AG04450 (cell line): Measurements from ENCODE around the gene IVD. TPM values are rescaled to one million over a fixed set of nuclear protein-coding genes. Genes with fewer than 3 reads are reported as not detected.

ENCODE experiments used
- CTCF ChIA-PET: fragments of 300-600, 350-600 bp; formaldehyde crosslinking; extraction: SDS; loops from one replicate; lab custom pipeline; 2022; ENCODE audit warnings: antibody characterized with exemption, inconsistent platforms; lab: Charles Lee
- POLR2A ChIA-PET: fragments of 350-600 bp; formaldehyde crosslinking; extraction: SDS; loops from one replicate; lab custom pipeline; 2021; ENCODE audit warnings: antibody characterized with exemption, inconsistent platforms; lab: Yijun Ruan, JAX
- DNase-seq: peaks from one replicate; pipeline ENCODE4 v3.0.0-alpha.2; 2011; ENCODE audit warnings: low read depth, low spot score
- H3K27ac ChIP-seq: one replicate; pipeline ENCODE4 v1.5.1; 2012; ENCODE audit warnings: low read depth, low read length, control low read depth
- H3K27me3 ChIP-seq: one replicate; pipeline ENCODE4 v1.6.0; 2012; ENCODE audit warnings: low read length; ENCODE audit not compliant: control insufficient read depth, insufficient read depth
- H3K4me3 ChIP-seq: 2 replicates; pipeline ENCODE4 v1.5.1; 2011; ENCODE audit warnings: mild to moderate bottlenecking, low read depth, low read length, control low read depth
- H3K9me3 ChIP-seq: 2 replicates; pipeline ENCODE4 v1.5.1; 2012; ENCODE audit warnings: low read length; ENCODE audit not compliant: control insufficient read depth, insufficient read depth
- CTCF ChIP-seq: IDR thresholded peaks from 2 replicates; pipeline ENCODE4 v1.5.1; 2011; ENCODE audit warnings: low read depth, low read length, control low read depth, inconsistent platforms
- polyA plus RNA-seq: library from polyadenylated mRNA; depleted of rRNA; stranded (reverse); fragments of >200 nt; gene quantifications from 2 replicates; pipeline ENCODE4 v1.2.3, GENCODE V29; 2011

Gene IVD
- polyA plus RNA-seq, 1 experiment: 49.3 TPM

DNA sequence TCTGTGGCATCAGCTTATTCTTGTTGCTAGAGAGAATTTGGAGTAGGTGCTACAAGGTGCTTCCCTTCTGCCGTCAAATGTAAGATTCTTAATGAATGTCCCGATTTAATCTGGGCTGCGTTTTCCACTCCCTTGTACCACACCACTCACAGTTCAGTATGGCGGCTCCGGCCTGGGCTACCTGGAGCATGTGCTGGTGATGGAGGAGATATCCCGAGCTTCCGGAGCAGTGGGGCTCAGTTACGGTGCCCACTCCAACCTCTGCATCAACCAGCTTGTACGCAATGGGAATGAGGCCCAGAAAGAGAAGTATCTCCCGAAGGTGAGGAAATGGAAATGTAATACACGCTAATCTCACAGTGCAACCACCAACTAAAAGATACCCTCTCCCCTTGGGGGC, 4.9 kb downstream of the IVD start:
- Histone ChIP-seq H3K27ac (no peak overlapping the region), H3K9me3 (no peaks in the 10 kb centered on the region; the same call in 1 of the 2 replicates), H3K27me3 (no peaks in the 10 kb centered on the region), H3K4me3 (no peak overlapping the region)
- CTCF ChIA-PET: interaction anchor here (1.2 to 1.6 kb wide), 4 partner anchors 11 to 136 kb away, joined by 3 to 5 read pairs (median 4); no protein-coding TSS in a partner anchor
- DNase-seq: no peak
- no peak for TF ChIP-seq CTCF
- POLR2A ChIA-PET: no interaction called here

- Histone ChIP-seq H3K27me3 (no peaks in the 10 kb centered on the region), H3K4me3 (no peak overlapping the region), H3K27ac (no peak overlapping the region), H3K9me3 (no peaks in the 10 kb centered on the region)
- TF ChIP-seq CTCF: no peak
- POLR2A ChIA-PET: no interaction called here
- DNase-seq: no peak
- CTCF ChIA-PET: no interaction called here
Measured at GRCh38 chr15:40412095-40412759, 6.6 kb downstream of the IVD start.

GRCh38 chr15:40413036-40413435, 7.4 kb downstream of the IVD start:
- CTCF ChIA-PET: no interaction called here
- no peak for TF ChIP-seq CTCF
- Histone ChIP-seq H3K4me3 (no peak overlapping the region), H3K27me3 (no peaks in the 10 kb centered on the region), H3K27ac (no peak overlapping the region), H3K9me3 (no peaks in the 10 kb centered on the region)
- no peak for DNase-seq
- POLR2A ChIA-PET: no interaction called here

DNA sequence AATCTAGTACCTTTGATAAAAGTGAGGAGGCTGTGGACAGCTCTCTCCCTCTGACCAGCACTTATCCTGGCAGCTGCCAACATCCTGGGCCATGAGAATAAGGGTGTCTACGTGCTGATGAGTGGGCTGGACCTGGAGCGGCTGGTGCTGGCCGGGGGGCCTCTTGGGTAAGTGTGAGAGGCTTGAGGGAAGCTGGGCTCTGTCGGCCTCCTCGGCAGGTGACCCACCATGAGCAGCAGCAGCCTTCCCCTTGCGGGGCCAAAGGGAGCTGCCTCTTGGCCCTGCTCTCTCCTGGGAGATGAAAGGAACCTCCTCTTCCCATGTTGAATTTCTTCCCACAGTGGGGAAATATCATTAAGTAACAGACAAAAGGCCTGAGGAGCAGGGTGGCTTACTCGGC, 9.2 kb downstream of the IVD start:
- TF ChIP-seq CTCF: no peak

DNA sequence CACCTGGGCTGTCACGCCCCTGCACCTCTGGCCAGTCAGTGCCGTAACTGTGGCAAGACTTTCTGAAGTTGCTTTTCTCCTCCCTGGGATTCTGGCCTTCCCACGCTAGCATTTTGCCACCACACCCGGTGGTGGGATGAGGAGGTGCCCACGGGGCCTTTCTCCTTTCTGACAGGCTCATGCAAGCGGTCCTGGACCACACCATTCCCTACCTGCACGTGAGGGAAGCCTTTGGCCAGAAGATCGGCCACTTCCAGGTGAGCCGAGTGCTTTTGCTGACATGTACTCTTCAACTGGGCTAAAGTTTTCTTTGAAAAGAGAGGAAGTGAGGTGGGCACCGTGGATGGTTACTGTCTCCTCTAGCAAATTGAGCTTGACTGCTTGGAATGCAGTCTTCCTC, 9.6 kb downstream of the IVD start:
- ChIA-PET POLR2A (no interaction called here), CTCF (no interaction called here)
- Histone ChIP-seq H3K27ac (no peak overlapping the region), H3K27me3 (no peaks in the 10 kb centered on the region), H3K9me3 (no peaks in the 10 kb centered on the region), H3K4me3 (no peak overlapping the region)
- TF ChIP-seq CTCF: no peak
- DNase-seq: no peak

More for the DNA sequence above, 9.2 kb downstream of the IVD start:
- ChIA-PET CTCF (interaction anchor here (1.3 kb wide), 1 partner anchor 140 kb away, joined by 4 read pairs; no protein-coding TSS in a partner anchor), POLR2A (no interaction called here)
- Histone ChIP-seq H3K27me3 (no peaks in the 10 kb centered on the region), H3K27ac (no peak overlapping the region), H3K9me3 (no peaks in the 10 kb centered on the region), H3K4me3 (no peak overlapping the region)
- DNase-seq: no peak
